ENCODE results near the gene RAB37. TPM values are rescaled to one million over a fixed set of nuclear protein-coding genes. Genes with fewer than 3 reads are reported as not detected.

The RAB37 gene, protein sequence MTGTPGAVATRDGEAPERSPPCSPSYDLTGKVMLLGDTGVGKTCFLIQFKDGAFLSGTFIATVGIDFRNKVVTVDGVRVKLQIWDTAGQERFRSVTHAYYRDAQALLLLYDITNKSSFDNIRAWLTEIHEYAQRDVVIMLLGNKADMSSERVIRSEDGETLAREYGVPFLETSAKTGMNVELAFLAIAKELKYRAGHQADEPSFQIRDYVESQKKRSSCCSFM
- 0.40 and 0.44 TPM in 2 replicates for total RNA-seq

DNA sequence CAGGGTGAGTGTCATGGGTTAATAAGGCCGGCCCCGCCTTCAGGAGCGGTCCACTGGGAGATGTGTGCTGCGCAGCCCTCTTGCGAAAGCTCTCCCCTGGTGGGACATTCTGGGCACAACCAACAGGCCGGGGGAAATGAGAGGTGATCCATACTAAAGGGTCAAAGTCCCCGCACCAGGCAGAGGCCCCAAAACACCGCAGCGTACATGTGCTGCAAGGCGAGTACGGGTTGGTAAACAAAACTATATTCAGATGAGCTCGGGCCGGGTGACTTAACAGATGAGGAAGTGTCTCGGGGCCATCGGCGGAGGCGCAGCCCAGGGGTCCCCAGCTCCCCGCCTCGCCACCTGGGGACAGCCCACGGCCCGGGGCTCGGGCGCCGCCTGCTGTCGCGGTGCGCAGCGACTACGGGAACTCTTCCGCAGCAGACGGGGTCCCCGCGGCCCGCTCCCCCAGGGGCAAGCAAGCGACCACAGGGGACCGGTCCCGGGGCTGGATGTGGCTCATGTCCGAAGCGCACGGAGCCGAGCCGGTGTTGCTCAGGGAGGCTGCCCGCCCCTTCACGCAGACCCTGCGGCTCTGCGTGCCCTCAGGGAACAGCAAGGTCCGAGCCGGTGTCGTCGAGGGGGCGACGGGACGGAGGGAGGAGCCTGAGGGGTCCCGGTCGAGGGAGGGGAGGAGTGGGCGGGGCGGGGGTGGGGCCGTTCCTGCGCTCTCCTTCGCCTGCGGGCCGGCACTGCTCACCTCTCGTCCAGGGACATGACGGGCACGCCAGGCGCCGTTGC, at the start of gene RAB37:
Gene RAB37, plus strand, starts transcription at position 744 of the 786 bp plus-strand sequence. Its CDS starts 17 bp downstream, at position 761.

DNA sequence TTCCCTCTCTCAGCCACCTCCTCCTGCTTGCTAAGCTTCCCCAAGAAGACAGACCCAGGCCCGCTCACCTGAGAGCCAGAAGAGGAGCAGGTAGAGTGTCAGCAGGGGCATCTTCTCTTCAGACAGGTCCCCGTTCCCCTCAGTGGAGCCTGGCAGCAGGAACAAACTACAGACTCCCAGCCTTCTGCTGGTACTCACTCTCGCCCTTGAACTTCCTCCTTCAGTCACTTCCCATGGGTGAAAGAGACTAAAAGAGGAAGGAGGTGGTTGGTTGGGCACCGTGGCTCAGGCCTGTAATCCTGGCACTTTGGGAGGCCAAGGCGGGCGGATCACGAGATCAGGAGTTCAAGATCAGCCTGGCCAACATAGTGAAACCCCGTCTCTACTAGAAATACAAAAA, 24.3 kb upstream of the RAB37 start, which contains the start of gene CD300LF:
Gene CD300LF, minus strand, starts transcription at position 168 of the 400 bp plus-strand sequence. Its CDS starts 57 bp downstream, at position 111.

GRCh38 chr17:74748529-74749278, 11.6 kb downstream of the RAB37 start, which contains the start of gene NHERF1:
TSS of gene NHERF1 (plus strand) at chr17:74748628. CDS start at chr17:74748847, 219 bp downstream.

GRCh38 chr17:74776044-74776962, 39.2 kb downstream of the RAB37 start, which contains the start of gene NAT9:
TSS of gene NAT9 (minus strand) at chr17:74776345. CDS start at chr17:74775698, 647 bp downstream.

Other genes starting within 250 kb of the RAB37 start
- not detected in 2 replicates for gene CD300LB, start 205.8 kb upstream of the RAB37 start, total RNA-seq
- gene CD300C, start 191.1 kb upstream of the RAB37 start, total RNA-seq: not detected in 2 replicates
- gene CD300H, start 169.7 kb upstream of the RAB37 start, total RNA-seq: not detected in 2 replicates
- gene CD300LD, start 145.0 kb upstream of the RAB37 start, total RNA-seq: not detected in 2 replicates
- not detected in 2 replicates for gene CD300E, start 113.5 kb upstream of the RAB37 start, total RNA-seq
- gene CD300LF, start 24.3 kb upstream of the RAB37 start, total RNA-seq: not detected in 2 replicates
- gene NHERF1, start 11.4 kb downstream of the RAB37 start, total RNA-seq: 25.1 and 27.2 TPM in 2 replicates
- gene NAT9, start 39.1 kb downstream of the RAB37 start, total RNA-seq: 15.7 and 22.2 TPM in 2 replicates
- not detected in 2 replicates for gene GRIN2C, start 122.6 kb downstream of the RAB37 start, total RNA-seq
- gene FDXR, start 135.7 kb downstream of the RAB37 start, total RNA-seq: 74.3 and 79.2 TPM in 2 replicates
- not detected in 2 replicates for gene FADS6, start 156.4 kb downstream of the RAB37 start, total RNA-seq
- gene USH1G, start 186.0 kb downstream of the RAB37 start, total RNA-seq: not detected in 2 replicates
- gene OTOP2, start 187.0 kb downstream of the RAB37 start, total RNA-seq: not detected in 2 replicates
- not detected in 2 replicates for gene OTOP3, start 198.6 kb downstream of the RAB37 start, total RNA-seq
- 14.3 and 15.5 TPM in 2 replicates for gene HID1, start 235.5 kb downstream of the RAB37 start, total RNA-seq

All from mammary microvascular endothelial cell (primary cell).